ENCODE data around the gene TRPV4.

Gene TRPV4

GRCh38 chr12:109775172-109775881 lies 57.9 kb downstream of the TRPV4 start:
- no peak for DNase-seq

- no peak for DNase-seq
These were observed 59.7 kb downstream of the TRPV4 start for GRCh38 chr12:109773384-109774011.

GRCh38 chr12:109772622-109773321 lies 60.4 kb downstream of the TRPV4 start:
- DNase-seq: no peak

GRCh38 chr12:109771746-109772621 lies 61.2 kb downstream of the TRPV4 start:
- DNase-seq: no peak

GRCh38 chr12:109770861-109771670 lies 62.1 kb downstream of the TRPV4 start:
- no peak for DNase-seq

GRCh38 chr12:109770104-109770860 lies 62.9 kb downstream of the TRPV4 start:
- DNase-seq: no peak

- DNase-seq: no peak
These were observed 64.1 kb downstream of the TRPV4 start for GRCh38 chr12:109768901-109769670.

- no peak for DNase-seq
These were observed 65.0 kb downstream of the TRPV4 start for GRCh38 chr12:109767991-109768900.

GRCh38 chr12:109767456-109767855 lies 65.7 kb downstream of the TRPV4 start:
- DNase-seq: no peak

GRCh38 chr12:109766251-109766778 lies 66.9 kb downstream of the TRPV4 start:
- no peak for DNase-seq

GRCh38 chr12:109765446-109765810 lies 67.8 kb downstream of the TRPV4 start:
- DNase-seq: no peak

- DNase-seq: no peak
These were observed 68.3 kb downstream of the TRPV4 start for GRCh38 chr12:109764776-109765445.

GRCh38 chr12:109764123-109764522 lies 69.1 kb downstream of the TRPV4 start:
- no peak for DNase-seq

- DNase-seq: no peak
These were observed 69.9 kb downstream of the TRPV4 start for GRCh38 chr12:109763201-109763841.

GRCh38 chr12:109762673-109763191 lies 70.5 kb downstream of the TRPV4 start:
- no peak for DNase-seq

GRCh38 chr12:109762071-109762672 lies 71.0 kb downstream of the TRPV4 start:
- no peak for DNase-seq
